Activated CD4-positive, alpha-beta T cell treated with anti-CD3 and anti-CD28 coated beads, Interleukin-2, amount 10 ng/mL, durations not matched to agents 7 days and 5 days (primary cell): ENCODE data around the gene RSPH1. TPM values are rescaled to one million over a fixed set of nuclear protein-coding genes. Genes with fewer than 3 reads are reported as not detected.

Experiments
- CTCF ChIA-PET: fragments of 350-600 bp; sonication (Branson Sonifier 250); formaldehyde crosslinking; loops from one replicate; lab custom pipeline; 2021; ENCODE audit warnings: antibody characterized with exemption; lab: Charles Lee
- POLR2A ChIA-PET: fragments of 350-600 bp; sonication (Branson Sonifier 250); formaldehyde crosslinking; loops from one replicate; lab custom pipeline; 2021; ENCODE audit warnings: antibody characterized with exemption; lab: Charles Lee
- DNase-seq: peaks from one replicate; pipeline ENCODE4 v3.0.0-alpha.2; 2020
- H3K27ac Mint-ChIP-seq: one replicate; pipeline ENCODE4 v1.8.0; 2021; ENCODE audit warnings: mild to moderate bottlenecking, moderate library complexity, mixed read lengths
- H3K27me3 Mint-ChIP-seq: one replicate; pipeline ENCODE4 v1.8.0; 2021; ENCODE audit warnings: mixed read lengths
- H3K36me3 Mint-ChIP-seq: one replicate; pipeline ENCODE4 v1.8.0; 2021; ENCODE audit warnings: low read depth, mixed read lengths
- H3K4me1 Mint-ChIP-seq: one replicate; pipeline ENCODE4 v1.8.0; 2021; ENCODE audit warnings: mixed read lengths
- H3K4me3 Mint-ChIP-seq: one replicate; pipeline ENCODE4 v1.8.0; 2021; ENCODE audit warnings: mild to moderate bottlenecking, moderate library complexity, mixed read lengths
- H3K9me3 Mint-ChIP-seq: one replicate; pipeline ENCODE4 v1.8.0; 2021; ENCODE audit warnings: mixed read lengths
- total RNA-seq, 2 experiments: library from RNA; stranded (reverse); gene quantifications; one replicate each; pipeline ENCODE4 v1.2.3, GENCODE V29; 2021

RSPH1 gene
- total RNA-seq, 2 experiments from 2014 or later = not detected

GRCh38 chr21:42490720-42491119 is 5.3 kb downstream of the RSPH1 start:
- Mint-ChIP-seq H3K9me3 (peaks cover 2% of the 10 kb centered on the region), H3K4me1 (peaks cover 15% of the 10 kb centered on the region), H3K4me3 (no peak overlapping the region), H3K36me3 (no peaks in the 10 kb centered on the region), H3K27me3 (peaks cover 18% of the 10 kb centered on the region), H3K27ac (no peak overlapping the region)
- DNase-seq = no peak
- ChIA-PET POLR2A (no interaction called here), CTCF (no interaction called here)

DNA sequence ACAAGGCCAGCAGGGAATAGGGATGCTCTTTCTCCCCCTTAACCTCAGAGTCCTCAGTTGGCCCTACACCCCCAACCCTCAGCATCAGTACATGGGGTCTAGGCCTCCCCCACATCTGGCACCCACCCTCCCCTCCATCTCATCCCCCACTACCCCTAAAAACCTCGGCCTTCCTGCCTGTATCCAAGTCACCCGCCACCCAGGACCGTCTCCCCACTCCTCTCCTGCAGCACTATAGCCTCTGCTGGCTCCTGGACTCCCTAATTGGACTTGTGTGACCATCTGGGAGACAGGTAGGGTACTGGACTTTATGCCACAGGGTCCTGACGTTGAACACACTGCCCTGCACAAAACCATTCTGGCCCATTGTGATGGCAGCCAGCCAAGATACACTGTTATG is 6.0 kb downstream of the RSPH1 start:
- DNase-seq = no peak
- Mint-ChIP-seq H3K9me3 (peaks cover 2% of the 10 kb centered on the region), H3K4me1 (peaks cover 11% of the 10 kb centered on the region), H3K27me3 (peaks cover 18% of the 10 kb centered on the region), H3K36me3 (no peaks in the 10 kb centered on the region), H3K27ac (no peak overlapping the region), H3K4me3 (no peak overlapping the region)
- CTCF ChIA-PET = no interaction called here
- POLR2A ChIA-PET = no interaction called here

GRCh38 chr21:42489006-42489563 is 6.9 kb downstream of the RSPH1 start:
- DNase-seq = no peak
- Mint-ChIP-seq H3K27me3 (peaks cover 18% of the 10 kb centered on the region), H3K4me1 (peaks cover 11% of the 10 kb centered on the region), H3K4me3 (no peak overlapping the region), H3K27ac (no peak overlapping the region), H3K9me3 (peaks cover 2% of the 10 kb centered on the region), H3K36me3 (no peaks in the 10 kb centered on the region)
- ChIA-PET CTCF (no interaction called here), POLR2A (no interaction called here)

DNA sequence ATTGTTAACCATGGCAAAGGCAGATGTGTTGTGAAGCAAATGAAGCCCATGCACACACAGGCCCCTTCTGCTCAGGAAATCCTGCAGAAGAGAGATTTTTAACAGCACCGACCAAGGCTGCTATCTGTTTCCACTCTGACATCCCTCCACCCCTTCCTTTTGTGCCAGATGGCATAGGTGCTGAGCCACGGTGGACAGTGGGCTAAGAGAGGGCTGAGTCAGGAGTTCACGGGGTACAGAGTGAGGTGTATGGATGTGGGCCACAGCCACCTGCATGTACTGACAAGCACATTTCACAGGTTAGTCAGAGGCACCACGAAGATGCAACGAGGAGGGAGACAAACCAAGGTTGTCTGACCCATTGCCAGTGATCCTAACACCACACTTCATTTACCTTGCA is 9.5 kb downstream of the RSPH1 start:
- no peaks in the 10 kb centered on the region for H3K36me3 Mint-ChIP-seq
- peaks cover 2% of the 10 kb centered on the region for H3K4me1 Mint-ChIP-seq
- CTCF ChIA-PET = interaction anchor here (2.3 kb wide), 1 partner anchor 41 kb away, joined by 7 read pairs; no protein-coding TSS in a partner anchor
- H3K27ac Mint-ChIP-seq = no peak overlapping the region
- peaks cover 20% of the 10 kb centered on the region for H3K27me3 Mint-ChIP-seq
- no peak for DNase-seq
- POLR2A ChIA-PET = no interaction called here
- peaks cover 2% of the 10 kb centered on the region for H3K9me3 Mint-ChIP-seq
- no peak overlapping the region for H3K4me3 Mint-ChIP-seq

DNA sequence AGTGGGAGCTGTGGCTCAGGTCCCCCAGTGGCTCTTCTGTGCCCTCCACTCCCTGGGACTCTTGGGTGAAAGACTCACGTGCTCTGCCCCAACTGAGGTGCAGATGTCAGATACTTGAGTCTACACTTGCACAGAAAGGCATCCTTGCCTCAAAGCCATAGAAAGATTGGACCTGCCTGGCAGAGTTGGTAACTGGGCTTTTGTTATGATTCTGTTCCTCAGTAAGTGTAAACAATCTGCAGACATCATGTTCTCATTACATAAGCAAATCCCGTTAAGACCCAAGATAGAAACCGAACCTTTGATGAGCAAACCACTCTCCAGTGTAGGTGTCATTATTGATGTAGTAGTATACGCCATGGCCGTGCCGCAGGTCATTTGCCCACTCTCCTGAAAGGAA is 10.0 kb downstream of the RSPH1 start:
- Mint-ChIP-seq H3K27me3 (peaks cover 20% of the 10 kb centered on the region), H3K27ac (no peak overlapping the region), H3K9me3 (peaks cover 2% of the 10 kb centered on the region), H3K4me3 (no peak overlapping the region), H3K36me3 (no peaks in the 10 kb centered on the region), H3K4me1 (peaks cover 2% of the 10 kb centered on the region)
- CTCF ChIA-PET = interaction anchor here (0.8 kb wide), 1 partner anchor 42 kb away, joined by 3 read pairs; no protein-coding TSS in a partner anchor
- no peak for DNase-seq
- POLR2A ChIA-PET = no interaction called here

- Mint-ChIP-seq H3K9me3 (peaks cover 2% of the 10 kb centered on the region), H3K27ac (no peak overlapping the region), H3K4me1 (peaks cover 3% of the 10 kb centered on the region), H3K36me3 (no peaks in the 10 kb centered on the region), H3K27me3 (peaks cover 20% of the 10 kb centered on the region), H3K4me3 (no peak overlapping the region)
- ChIA-PET CTCF (interaction anchor here (1.2 kb wide), 1 partner anchor 10 kb away, joined by 3 read pairs; no protein-coding TSS in a partner anchor), POLR2A (no interaction called here)
- DNase-seq = no peak
Observed at GRCh38 chr21:42484966-42485365, 11.1 kb downstream of the RSPH1 start.

DNA sequence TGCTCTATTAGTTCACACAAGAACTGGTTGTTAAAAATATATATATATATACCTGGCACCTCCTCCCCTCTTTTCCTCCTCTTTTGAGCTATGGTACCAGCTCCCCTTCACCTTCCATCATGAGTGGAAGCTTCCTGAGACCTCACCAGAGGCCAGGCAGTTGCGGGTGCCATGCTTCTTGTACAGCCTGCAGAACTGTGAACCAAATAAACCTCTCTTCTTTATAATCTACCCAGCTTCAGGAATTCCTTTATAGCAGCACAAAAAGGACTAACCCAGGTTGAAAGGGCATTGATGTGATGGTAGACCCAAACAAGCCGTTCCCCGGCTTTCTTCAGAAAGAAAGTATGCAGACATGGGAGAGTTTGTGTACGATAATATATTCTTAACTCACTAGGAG is 14.9 kb downstream of the RSPH1 start:
- ChIA-PET POLR2A (no interaction called here), CTCF (interaction anchor here (0.9 kb wide), 1 partner anchor 39 kb away, joined by 3 read pairs; no protein-coding TSS in a partner anchor)
- Mint-ChIP-seq H3K27me3 (peaks cover 9% of the 10 kb centered on the region), H3K4me1 (peaks cover 8% of the 10 kb centered on the region), H3K9me3 (no peaks in the 10 kb centered on the region), H3K36me3 (no peaks in the 10 kb centered on the region), H3K4me3 (no peak overlapping the region), H3K27ac (no peak overlapping the region)
- DNase-seq = no peak

DNA sequence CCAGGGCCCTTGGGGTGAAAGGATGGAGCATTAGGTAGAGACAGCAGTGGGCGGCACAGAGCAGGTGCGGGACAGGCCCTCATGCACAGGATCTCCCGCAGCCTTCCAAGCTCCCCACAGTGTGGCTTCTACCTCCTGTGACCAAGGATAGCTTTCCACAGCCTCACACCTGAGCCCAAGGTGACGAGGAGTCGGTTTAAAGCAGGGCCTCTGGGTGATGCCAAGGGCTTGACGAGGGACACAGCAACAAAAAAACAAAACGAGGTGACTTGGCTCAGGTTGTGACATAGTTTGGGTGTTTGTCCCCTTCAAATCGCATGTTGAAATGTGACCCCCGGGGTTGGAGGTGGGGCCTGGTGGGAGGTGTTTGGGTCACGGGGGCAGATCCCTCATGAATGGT is 15.3 kb downstream of the RSPH1 start:
- Mint-ChIP-seq H3K27ac (no peak overlapping the region), H3K27me3 (peaks cover 9% of the 10 kb centered on the region), H3K4me3 (no peak overlapping the region), H3K4me1 (peaks cover 8% of the 10 kb centered on the region), H3K36me3 (no peaks in the 10 kb centered on the region), H3K9me3 (no peaks in the 10 kb centered on the region)
- ChIA-PET POLR2A (no interaction called here), CTCF (interaction anchor here (0.9 kb wide), 1 partner anchor 40 kb away, joined by 3 read pairs; no protein-coding TSS in a partner anchor)
- DNase-seq = no peak

GRCh38 chr21:42479582-42479981 is 16.4 kb downstream of the RSPH1 start:
- H3K4me1 Mint-ChIP-seq = peaks cover 8% of the 10 kb centered on the region
- H3K27me3 Mint-ChIP-seq = peaks cover 9% of the 10 kb centered on the region
- ChIA-PET CTCF (interaction anchor here (0.6 to 1.9 kb wide), 3 partner anchors 12 to 110 kb away, joined by 3 to 4 read pairs (median 3); no protein-coding TSS in a partner anchor), POLR2A (no interaction called here)
- no peaks in the 10 kb centered on the region for H3K36me3 Mint-ChIP-seq
- H3K27ac Mint-ChIP-seq = no peak overlapping the region
- DNase-seq = no peak
- H3K4me3 Mint-ChIP-seq = no peak overlapping the region
- H3K9me3 Mint-ChIP-seq = no peaks in the 10 kb centered on the region

- no peak overlapping the region for H3K27ac Mint-ChIP-seq
- H3K36me3 Mint-ChIP-seq = no peaks in the 10 kb centered on the region
- H3K9me3 Mint-ChIP-seq = no peaks in the 10 kb centered on the region
- H3K27me3 Mint-ChIP-seq = peaks cover 12% of the 10 kb centered on the region
- H3K4me3 Mint-ChIP-seq = no peak overlapping the region
- H3K4me1 Mint-ChIP-seq = peaks cover 8% of the 10 kb centered on the region
- DNase-seq = no peak
- CTCF ChIA-PET = interaction anchor here (1.9 kb wide), 1 partner anchor 96 kb away, joined by 4 read pairs; no protein-coding TSS in a partner anchor
- POLR2A ChIA-PET = no interaction called here
Observed at GRCh38 chr21:42478504-42478903, 17.5 kb downstream of the RSPH1 start.

GRCh38 chr21:42476388-42477331 is 19.4 kb downstream of the RSPH1 start:
- no peak for DNase-seq
- H3K4me3 Mint-ChIP-seq = no peak overlapping the region
- no peaks in the 10 kb centered on the region for H3K9me3 Mint-ChIP-seq
- CTCF ChIA-PET = no interaction called here
- no peaks in the 10 kb centered on the region for H3K36me3 Mint-ChIP-seq
- peaks cover 8% of the 10 kb centered on the region for H3K4me1 Mint-ChIP-seq
- no peak overlapping the region for H3K27ac Mint-ChIP-seq
- POLR2A ChIA-PET = no interaction called here
- peaks cover 7% of the 10 kb centered on the region for H3K27me3 Mint-ChIP-seq

- CTCF ChIA-PET = interaction anchor here (0.7 kb wide), 1 partner anchor 77 kb away, joined by 4 read pairs; no protein-coding TSS in a partner anchor
Observed at GRCh38 chr21:42475526-42476387, 20.3 kb downstream of the RSPH1 start.

More at GRCh38 chr21:42475526-42476387, 20.3 kb downstream of the RSPH1 start:
- Mint-ChIP-seq H3K27me3 (peaks cover 7% of the 10 kb centered on the region), H3K4me3 (no peak overlapping the region), H3K27ac (no peak overlapping the region), H3K9me3 (no peaks in the 10 kb centered on the region), H3K4me1 (peaks cover 8% of the 10 kb centered on the region), H3K36me3 (no peaks in the 10 kb centered on the region)
- no peak for DNase-seq
- POLR2A ChIA-PET = no interaction called here
